DMS53 (cell line): Measurements from ENCODE around the gene PLCG1.
A peak's percentile ranks its signal among the peaks of the same experiment; 100 is the strongest.

ENCODE experiments used
- DNase-seq: peaks from one replicate; lab custom pipeline; 2025; lab: John Stamatoyannopoulos, UW

Gene PLCG1

DNA sequence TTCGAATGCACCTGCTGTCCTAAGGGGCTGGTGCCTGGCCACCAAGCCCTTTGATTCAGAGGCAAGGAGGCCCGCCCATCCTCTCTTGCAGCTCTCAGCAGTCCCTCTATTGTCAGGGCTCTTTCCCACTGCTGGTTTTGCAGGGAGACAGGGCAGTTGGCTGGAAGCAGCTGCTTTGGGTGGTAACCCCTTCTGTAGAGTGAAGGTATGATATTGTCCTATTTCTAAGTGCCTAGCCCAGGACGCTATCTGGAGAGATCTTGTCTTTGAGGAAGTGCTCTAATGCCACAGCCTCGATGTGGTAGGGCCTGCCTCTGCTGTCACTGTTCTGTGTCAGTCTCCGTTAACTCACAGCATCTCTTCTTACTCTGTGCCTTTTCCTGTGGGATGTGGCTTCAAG lies 5.6 kb downstream of the PLCG1 start:
- DNase-seq: no peak

GRCh38 chr20:41143354-41143753 lies 6.0 kb downstream of the PLCG1 start:
- no peak for DNase-seq

DNA sequence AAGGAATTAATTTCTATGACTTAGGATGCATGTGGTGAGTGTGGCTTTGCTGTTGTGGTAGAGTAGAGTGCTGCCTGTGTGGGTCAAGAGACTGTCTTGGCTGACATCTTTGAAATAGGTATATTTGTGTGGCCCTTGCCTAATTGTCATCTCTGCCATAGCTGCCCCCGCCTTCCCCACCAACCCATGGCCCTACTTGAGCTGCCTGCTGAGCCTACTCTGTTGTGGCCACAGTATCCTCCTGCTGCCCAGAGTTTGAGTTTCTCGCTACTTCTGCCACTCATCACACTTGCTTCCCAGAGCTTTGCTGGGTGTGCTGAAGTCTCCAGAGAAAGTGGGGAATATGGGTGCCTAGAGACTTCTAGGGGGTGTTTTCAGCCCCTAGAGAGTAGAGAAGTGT lies 8.0 kb downstream of the PLCG1 start:
- no peak for DNase-seq

- DNase-seq: no peak
Observed at GRCh38 chr20:41145821-41146620, 8.7 kb downstream of the PLCG1 start.

GRCh38 chr20:41147767-41148191 lies 10.4 kb downstream of the PLCG1 start:
- DNase-seq: no peak

DNA sequence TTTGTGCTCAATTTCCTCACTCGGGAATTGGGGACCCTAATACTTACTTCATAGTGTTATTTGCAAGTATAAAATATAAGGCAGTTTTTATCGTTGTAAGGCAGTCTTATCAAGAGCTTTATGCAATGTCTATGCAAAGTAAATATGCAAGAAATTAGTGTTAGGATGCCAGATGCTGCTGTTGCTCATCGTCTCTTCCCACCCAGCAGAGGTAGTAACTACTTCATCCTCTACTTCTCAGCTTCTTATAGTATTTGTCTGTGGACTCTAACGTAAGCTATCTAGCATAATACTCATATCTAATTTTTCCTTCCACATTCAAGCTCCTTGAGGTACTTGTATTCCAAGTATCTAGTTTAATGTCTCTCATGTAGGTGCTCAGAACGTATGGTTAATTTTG lies 11.6 kb downstream of the PLCG1 start:
- no peak for DNase-seq

DNA sequence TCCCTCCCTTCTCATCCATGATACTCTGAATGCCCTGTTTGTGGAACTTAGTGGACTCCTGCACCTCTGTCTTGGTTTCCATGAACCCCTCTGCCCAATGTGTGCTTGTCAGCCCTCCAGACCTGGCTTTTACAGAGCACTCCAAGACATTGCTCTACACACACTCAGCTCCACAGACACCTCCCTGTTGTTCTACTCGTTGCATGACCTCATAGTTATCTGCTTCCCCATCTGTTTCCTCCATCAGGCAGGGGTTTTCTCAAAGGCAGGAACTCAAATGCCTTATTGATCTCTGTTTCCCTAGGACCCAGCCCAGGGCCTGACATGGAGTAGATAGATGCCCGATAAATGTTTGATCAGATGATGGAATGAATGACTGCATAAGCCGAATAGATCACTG lies 13.3 kb downstream of the PLCG1 start:
- DNase-seq: no peak

DNA sequence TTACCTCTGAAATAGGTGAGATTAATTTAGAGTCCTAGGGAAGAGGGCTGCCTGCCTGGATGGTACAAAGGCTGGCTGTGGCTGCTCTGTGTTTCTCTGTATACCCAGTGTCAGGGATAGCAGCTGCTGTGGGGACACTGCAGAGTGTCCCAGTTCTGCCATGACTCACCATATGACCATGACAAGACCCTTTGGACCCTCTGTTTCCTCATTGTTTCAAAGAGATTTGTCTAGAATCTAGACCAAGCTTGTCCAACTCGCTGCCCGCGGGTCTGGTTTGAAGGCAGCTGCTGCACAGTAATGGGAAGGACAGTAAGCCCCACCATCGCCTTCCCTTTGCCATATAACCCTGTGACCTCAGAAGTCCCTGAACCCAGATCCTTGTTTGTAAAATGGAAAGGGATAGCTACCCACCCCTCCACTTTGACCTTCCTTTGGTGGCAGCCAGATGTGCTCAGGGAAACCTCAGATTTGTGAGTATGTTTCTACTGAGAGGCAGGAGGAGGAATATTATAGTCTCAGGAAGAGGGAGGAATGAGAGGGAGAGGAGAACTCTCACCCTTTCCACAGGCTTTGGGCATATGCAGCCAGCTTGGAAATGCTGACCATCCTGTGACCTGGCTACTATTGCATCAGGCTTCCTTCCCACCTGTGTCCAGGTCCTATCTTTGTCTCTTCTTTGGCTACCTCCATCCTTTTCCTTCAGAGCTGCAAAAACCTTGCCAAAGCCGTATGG lies 14.0 kb downstream of the PLCG1 start:
- DNase-seq: no peak

DNA sequence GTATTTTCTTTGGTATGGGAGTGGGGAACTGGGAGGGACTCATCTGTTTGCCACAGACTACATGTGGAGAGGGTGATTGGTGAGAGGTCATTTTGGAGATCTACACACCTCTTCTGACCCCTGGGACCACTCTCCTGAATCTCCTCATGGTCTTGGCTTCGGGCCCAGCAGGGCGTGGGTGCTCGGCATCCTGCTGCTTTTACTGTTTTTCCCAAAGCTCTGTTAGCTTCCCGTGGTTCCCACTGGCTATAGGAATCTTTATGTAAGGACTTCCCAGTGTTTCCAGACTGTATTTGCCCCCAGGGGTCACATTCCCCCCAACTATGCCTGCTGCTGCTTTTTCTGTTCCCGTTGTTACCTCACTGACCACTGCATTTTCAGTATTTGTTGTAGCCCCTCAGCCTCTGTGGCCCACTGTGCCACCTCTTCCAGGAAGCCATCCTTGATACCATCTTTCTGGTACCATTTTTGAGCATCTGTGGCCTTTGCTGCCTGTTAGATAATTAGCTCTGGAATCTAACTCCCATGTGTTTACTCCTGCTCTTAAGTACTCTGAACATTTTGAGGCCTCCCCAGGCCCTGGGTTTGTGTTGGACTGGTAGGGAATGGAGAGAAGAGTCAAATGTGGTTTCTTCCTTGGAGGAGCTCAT lies 14.9 kb downstream of the PLCG1 start:
- DNase-seq: no peak

GRCh38 chr20:41154436-41155176 lies 17.3 kb downstream of the PLCG1 start:
- no peak for DNase-seq

GRCh38 chr20:41155261-41155660 lies 17.9 kb downstream of the PLCG1 start:
- no peak for DNase-seq

GRCh38 chr20:41158082-41158625 lies 20.8 kb downstream of the PLCG1 start:
- DNase-seq: no peak

GRCh38 chr20:41159547-41159946 lies 22.2 kb downstream of the PLCG1 start:
- DNase-seq: no peak

- DNase-seq: no peak
Observed at GRCh38 chr20:41160686-41161085, 23.3 kb downstream of the PLCG1 start.

- DNase-seq: peak; percentile 25
Observed at GRCh38 chr20:41161886-41162285, 24.5 kb downstream of the PLCG1 start.

DNA sequence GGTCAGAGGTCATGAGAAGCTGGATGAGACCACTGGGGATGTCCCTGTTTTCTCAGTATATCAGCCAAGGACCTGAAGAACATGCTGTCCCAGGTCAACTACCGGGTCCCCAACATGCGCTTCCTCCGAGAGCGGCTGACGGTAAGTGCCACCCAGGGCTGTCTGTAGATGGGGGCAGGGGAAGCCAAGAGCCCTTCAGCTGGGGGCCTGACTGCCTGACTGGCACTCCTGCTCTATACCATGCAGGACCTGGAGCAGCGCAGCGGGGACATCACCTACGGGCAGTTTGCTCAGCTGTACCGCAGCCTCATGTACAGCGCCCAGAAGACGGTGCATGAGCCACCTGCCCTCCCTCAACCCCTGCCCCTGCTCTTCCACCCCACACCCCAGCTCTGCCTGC lies 25.1 kb downstream of the PLCG1 start:
- no peak for DNase-seq

DNA sequence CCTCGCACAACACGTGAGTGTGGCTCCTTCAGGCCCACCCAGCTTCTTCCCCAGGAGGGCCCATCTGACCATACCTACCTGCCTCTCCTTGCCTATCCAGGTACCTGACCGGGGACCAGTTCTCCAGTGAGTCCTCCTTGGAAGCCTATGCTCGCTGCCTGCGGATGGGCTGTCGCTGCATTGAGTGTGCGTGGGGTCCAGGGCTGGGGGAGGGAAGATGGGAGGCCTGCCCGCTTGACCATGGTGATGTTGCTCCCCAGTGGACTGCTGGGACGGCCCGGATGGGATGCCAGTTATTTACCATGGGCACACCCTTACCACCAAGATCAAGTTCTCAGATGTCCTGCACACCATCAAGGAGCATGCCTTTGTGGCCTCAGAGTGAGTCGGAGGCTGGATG lies 26.5 kb downstream of the PLCG1 start:
- DNase-seq: no peak

- no peak for DNase-seq
Observed at GRCh38 chr20:41165001-41165882, 27.9 kb downstream of the PLCG1 start.

DNA sequence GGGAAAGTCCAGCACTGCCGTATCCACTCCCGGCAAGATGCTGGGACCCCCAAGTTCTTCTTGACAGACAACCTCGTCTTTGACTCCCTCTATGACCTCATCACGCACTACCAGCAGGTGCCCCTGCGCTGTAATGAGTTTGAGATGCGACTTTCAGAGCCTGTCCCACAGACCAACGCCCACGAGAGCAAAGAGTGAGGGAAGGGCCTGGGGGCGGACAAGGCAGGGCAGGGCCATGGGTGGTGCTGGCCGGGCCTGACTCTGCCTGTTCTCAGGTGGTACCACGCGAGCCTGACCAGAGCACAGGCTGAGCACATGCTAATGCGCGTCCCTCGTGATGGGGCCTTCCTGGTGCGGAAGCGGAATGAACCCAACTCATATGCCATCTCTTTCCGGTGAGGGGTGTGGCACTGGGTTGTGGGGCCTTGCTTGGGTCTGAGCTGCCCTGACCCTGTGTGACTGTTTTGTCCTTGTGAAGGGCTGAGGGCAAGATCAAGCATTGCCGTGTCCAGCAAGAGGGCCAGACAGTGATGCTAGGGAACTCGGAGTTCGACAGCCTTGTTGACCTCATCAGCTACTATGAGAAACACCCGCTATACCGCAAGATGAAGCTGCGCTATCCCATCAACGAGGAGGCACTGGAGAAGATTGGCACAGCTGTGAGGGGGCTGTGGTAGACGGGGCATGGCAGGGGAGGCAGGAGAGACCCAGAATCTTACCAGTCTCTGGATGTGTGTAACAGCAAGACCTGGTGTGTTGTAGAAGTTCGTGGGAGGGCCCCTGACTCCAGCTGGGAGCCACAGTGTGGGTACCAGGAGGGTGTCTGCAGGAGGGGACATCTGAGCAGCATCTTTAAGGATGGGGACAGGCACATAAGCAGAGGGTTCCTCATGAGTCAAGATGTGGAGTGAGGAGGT lies 29.1 kb downstream of the PLCG1 start:
- DNase-seq: no peak

- no peak for DNase-seq
Observed at GRCh38 chr20:41167118-41167470, 29.8 kb downstream of the PLCG1 start.
